IPS-15b (cell line): Measurements from ENCODE around the gene ZFAND3.
A peak's percentile ranks its signal among the peaks of the same experiment; 100 is the strongest.

Experiments used
- H3K27me3 ChIP-seq: one replicate; pipeline ENCODE4 v1.6.1; 2013; ENCODE audit warnings: low read length; ENCODE audit not compliant: control insufficient read depth, insufficient read depth
- H3K36me3 ChIP-seq: one replicate; pipeline ENCODE4 v1.6.1; 2013; ENCODE audit warnings: low read length; ENCODE audit not compliant: control insufficient read depth, insufficient read depth
- H3K4me1 ChIP-seq: one replicate; pipeline ENCODE4 v1.6.1; 2013; ENCODE audit warnings: mild to moderate bottlenecking, low read length; ENCODE audit not compliant: control insufficient read depth, insufficient read depth
- H3K4me3 ChIP-seq: one replicate; pipeline ENCODE4 v1.5.1; 2013; ENCODE audit warnings: low read depth, low read length
- H3K9ac ChIP-seq: one replicate; pipeline ENCODE4 v1.6.1; 2013; ENCODE audit warnings: low read depth, mild to moderate bottlenecking, low read length
- H3K9me3 ChIP-seq: one replicate; pipeline ENCODE4 v1.6.1; 2013; ENCODE audit warnings: mild to moderate bottlenecking, low read length; ENCODE audit not compliant: control insufficient read depth, insufficient read depth

ZFAND3 gene

DNA sequence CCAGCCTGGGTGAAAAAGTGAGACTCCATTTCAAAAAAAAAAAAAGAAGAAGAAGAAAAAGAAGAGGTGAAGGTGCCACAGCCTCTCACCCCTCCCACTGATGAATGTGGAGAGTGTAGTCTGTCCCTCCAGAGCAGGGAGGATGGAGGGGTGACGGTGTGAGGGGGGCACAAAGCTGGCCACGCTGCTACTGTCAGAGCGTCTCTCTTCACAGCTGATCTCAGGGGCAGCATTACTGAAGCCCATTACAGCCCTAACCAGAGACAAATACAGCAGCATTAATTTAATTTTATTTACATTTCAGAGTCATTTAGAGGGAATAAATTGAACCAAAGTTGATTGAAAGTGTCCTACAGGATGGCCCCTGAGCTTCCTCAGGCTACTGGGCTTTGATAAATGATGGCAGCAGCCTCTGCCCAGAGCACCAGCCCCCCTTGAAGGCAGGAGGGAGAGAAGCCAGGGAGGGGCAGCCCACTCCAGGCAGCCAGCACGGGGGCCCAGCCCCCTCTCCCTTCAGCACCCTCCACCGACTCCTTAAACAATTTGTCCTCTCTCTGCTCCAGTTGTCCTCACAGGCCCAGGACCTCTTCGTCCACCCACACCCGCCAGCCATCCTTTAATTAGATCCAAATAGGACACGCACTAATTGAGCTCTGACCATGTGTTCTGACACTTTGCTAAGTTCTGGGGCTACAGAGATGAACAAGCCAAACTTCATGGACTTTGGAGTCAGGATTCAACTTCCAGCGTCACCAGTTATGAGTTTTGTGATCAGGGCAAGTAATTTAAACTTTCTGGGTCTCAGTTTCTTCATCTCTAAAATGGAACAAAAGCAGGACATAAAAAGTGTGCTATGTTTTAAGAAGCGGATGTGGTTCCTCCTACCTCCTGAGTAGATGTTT lies 18.6 kb upstream of the ZFAND3 start:
- H3K27me3 ChIP-seq: no peaks in the 10 kb centered on the region
- H3K4me1 ChIP-seq: no peaks in the 10 kb centered on the region
- H3K9me3 ChIP-seq: no peaks in the 10 kb centered on the region
- H3K4me3 ChIP-seq: no peak overlapping the region
- H3K36me3 ChIP-seq: no peaks in the 10 kb centered on the region
- H3K9ac ChIP-seq: no peak overlapping the region

GRCh38 chr6:37801605-37801940 lies 18.0 kb upstream of the ZFAND3 start:
- no peaks in the 10 kb centered on the region for H3K36me3 ChIP-seq
- H3K4me1 ChIP-seq: no peaks in the 10 kb centered on the region
- no peak overlapping the region for H3K9ac ChIP-seq
- no peaks in the 10 kb centered on the region for H3K9me3 ChIP-seq
- H3K4me3 ChIP-seq: no peak overlapping the region
- no peaks in the 10 kb centered on the region for H3K27me3 ChIP-seq

DNA sequence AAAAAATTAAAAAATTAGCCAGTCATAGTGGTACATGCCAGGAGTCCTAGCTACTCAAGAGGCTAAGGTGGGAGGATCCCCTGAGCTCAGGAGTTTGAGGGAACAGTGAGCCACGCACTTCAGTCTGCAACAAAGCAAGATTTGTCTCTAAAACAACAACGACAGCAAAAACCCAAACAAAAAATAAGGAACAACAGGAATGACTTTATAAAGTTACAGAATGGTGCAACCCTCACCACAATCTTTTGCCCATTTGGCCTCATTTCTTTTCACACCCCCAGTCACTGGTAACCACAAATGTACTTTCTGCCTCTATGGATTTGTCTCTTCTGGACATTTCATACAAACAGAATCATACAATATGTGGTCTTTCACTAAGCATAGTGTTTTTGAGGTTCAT lies 16.7 kb upstream of the ZFAND3 start:
- no peak overlapping the region for H3K9ac ChIP-seq
- no peaks in the 10 kb centered on the region for H3K9me3 ChIP-seq
- no peak overlapping the region for H3K4me3 ChIP-seq
- no peaks in the 10 kb centered on the region for H3K36me3 ChIP-seq
- H3K27me3 ChIP-seq: no peaks in the 10 kb centered on the region
- H3K4me1 ChIP-seq: no peaks in the 10 kb centered on the region

- no peaks in the 10 kb centered on the region for H3K9me3 ChIP-seq
- no peak overlapping the region for H3K9ac ChIP-seq
- H3K27me3 ChIP-seq: no peaks in the 10 kb centered on the region
- H3K4me3 ChIP-seq: no peak overlapping the region
- no peaks in the 10 kb centered on the region for H3K36me3 ChIP-seq
- H3K4me1 ChIP-seq: peaks cover 2% of the 10 kb centered on the region
Observed at GRCh38 chr6:37804586-37804985, 14.9 kb upstream of the ZFAND3 start.

DNA sequence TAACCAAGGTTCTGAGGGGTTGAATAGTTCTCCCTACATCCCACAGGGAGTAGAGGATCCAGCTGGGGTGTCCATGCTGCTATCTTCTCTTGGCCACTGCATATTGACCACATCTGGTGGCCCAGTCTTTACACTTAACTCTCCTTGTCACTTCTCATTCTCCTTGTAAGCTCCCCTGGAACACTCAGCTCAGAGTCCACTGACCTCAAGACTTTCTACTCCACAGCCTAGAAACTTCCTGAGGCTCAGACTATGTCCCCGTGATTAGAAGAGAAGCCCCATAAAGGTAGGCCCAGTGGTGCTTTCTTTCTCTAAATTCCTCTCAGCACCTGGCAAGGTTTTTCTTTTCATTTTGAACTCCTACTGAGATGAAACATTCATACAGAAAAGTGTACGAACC lies 13.3 kb upstream of the ZFAND3 start:
- H3K9me3 ChIP-seq: no peaks in the 10 kb centered on the region
- no peaks in the 10 kb centered on the region for H3K36me3 ChIP-seq
- H3K9ac ChIP-seq: no peak overlapping the region
- no peak overlapping the region for H3K4me3 ChIP-seq
- H3K27me3 ChIP-seq: no peaks in the 10 kb centered on the region
- H3K4me1 ChIP-seq: peaks cover 2% of the 10 kb centered on the region

DNA sequence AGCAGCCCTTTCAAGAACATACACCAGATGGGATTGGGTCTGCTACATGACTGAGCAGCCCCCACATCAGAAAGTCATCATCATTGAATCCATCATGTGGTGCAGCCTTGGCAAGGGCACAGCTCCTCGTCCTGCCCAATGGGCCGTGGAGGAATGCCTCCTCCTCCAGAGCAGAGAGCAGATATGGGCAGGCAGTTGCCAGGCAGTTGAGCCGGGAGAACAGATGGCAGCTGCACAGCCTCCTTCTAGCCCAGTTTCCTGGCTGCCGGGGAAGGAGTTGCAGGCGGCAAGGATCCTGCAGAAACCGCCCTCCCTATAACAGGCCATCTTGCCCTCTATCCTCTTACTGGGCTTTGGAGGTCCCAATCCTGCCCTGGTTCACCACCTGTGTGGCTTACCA lies 11.9 kb upstream of the ZFAND3 start:
- Histone ChIP-seq H3K4me3 (no peak overlapping the region), H3K9me3 (no peaks in the 10 kb centered on the region), H3K9ac (no peak overlapping the region), H3K27me3 (no peaks in the 10 kb centered on the region), H3K4me1 (peaks cover 2% of the 10 kb centered on the region), H3K36me3 (no peaks in the 10 kb centered on the region)

DNA sequence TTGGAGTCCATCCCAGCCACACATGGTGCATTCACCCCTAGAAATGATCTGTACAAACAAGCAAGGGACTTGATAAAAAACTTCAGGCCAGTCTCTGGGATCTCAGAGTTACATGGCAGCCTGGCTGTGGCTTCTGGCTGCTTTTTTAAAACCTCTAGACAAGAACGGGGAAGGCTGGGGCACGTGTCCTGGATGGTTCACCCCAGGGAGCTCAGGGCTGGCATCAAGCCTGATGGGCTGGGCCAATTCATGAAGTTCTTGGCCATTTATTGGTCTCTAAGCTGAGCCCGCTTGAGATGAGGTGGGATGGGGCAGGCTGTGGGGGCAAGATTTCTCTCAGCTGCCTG lies 10.4 kb upstream of the ZFAND3 start:
- Histone ChIP-seq H3K9me3 (no peaks in the 10 kb centered on the region), H3K4me1 (peaks cover 2% of the 10 kb centered on the region), H3K4me3 (no peak overlapping the region), H3K9ac (no peak overlapping the region), H3K36me3 (no peaks in the 10 kb centered on the region), H3K27me3 (no peaks in the 10 kb centered on the region)

GRCh38 chr6:37812841-37813240 lies 6.7 kb upstream of the ZFAND3 start:
- no peaks in the 10 kb centered on the region for H3K27me3 ChIP-seq
- H3K4me1 ChIP-seq: peaks cover 9% of the 10 kb centered on the region
- H3K9ac ChIP-seq: no peak overlapping the region
- H3K9me3 ChIP-seq: no peaks in the 10 kb centered on the region
- no peak overlapping the region for H3K4me3 ChIP-seq
- no peaks in the 10 kb centered on the region for H3K36me3 ChIP-seq

DNA sequence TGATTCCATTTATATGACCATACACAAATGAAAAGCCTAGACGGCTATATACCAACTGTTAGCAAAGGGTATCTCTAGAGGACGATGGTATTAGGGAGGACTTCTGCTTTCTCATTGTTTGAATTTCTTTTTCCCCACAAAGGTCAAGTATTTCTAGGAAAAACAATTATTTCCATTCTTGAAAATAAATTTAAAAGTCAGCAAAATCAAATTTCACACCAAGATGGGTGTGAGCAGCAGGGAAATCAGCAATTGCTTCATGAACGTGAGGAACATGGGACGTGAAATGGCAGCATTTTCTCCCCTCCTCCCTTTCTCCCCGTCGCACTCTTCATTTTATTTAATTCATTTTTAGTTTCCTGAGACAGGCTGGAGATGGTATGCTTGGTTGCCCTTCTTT lies 5.2 kb upstream of the ZFAND3 start:
- Histone ChIP-seq H3K4me3 (no peak overlapping the region), H3K36me3 (no peaks in the 10 kb centered on the region), H3K9ac (no peak overlapping the region), H3K4me1 (peaks cover 7% of the 10 kb centered on the region), H3K27me3 (no peaks in the 10 kb centered on the region), H3K9me3 (no peaks in the 10 kb centered on the region)

GRCh38 chr6:37816599-37817375 lies 2.7 kb upstream of the ZFAND3 start:
- no peaks in the 10 kb centered on the region for H3K9me3 ChIP-seq
- H3K27me3 ChIP-seq: no peaks in the 10 kb centered on the region
- H3K4me3 ChIP-seq: no peak overlapping the region
- H3K36me3 ChIP-seq: no peaks in the 10 kb centered on the region
- no peak overlapping the region for H3K9ac ChIP-seq
- peaks cover 14% of the 10 kb centered on the region for H3K4me1 ChIP-seq

DNA sequence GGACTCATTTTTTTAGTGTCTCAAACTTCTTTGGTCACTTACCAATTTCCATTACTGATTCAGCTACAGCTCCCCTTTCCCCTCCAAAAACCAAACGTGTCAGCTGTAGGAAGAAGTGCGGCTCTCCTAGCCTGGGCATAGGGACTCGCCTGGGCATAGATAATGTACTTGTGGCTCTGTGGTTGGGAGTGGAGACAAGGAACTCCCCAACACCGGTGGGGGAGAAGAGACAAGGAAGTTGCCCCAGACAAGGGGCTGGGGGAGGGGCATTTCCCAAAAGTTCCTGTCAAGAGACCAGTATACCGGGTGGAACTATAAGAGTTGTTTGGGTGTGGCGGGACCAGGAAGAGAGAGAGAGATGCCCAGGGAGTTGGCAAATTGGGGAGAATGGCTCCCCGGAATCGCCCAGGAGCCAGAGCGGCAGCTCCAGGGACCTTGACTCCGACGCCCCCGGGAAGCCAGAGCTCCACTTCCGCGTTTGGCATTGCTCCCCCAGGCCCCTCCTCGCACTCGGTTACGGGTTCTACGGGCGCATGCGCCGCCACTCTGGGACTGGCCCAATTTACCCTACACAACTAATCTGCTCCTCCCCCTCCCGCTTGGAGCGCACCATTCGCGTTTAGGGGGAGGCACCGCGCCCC lies 871 bp upstream of the ZFAND3 start:
- no peaks in the 10 kb centered on the region for H3K27me3 ChIP-seq
- H3K9ac ChIP-seq: peak overlapping the region; percentile 97
- peak overlapping the region; percentile 89 for H3K4me3 ChIP-seq
- H3K9me3 ChIP-seq: no peaks in the 10 kb centered on the region
- peaks cover 24% of the 10 kb centered on the region for H3K4me1 ChIP-seq
- H3K36me3 ChIP-seq: no peaks in the 10 kb centered on the region
